GM12874 (cell line): ENCODE data around the gene CDA.

Experiments used
- CTCF ChIP-seq: IDR thresholded peaks from 2 replicates; pipeline ENCODE4 v1.5.1; 2011; ENCODE audit warnings: low read depth, mild to moderate bottlenecking, control low read depth, low read length, moderate library complexity; ENCODE audit not compliant: insufficient read depth

The CDA gene

GRCh38 chr1:20632386-20632785 is 43.5 kb downstream of the CDA start:
- no peak for TF ChIP-seq CTCF

- peak; percentile 100 for TF ChIP-seq CTCF
Observed at GRCh38 chr1:20633190-20634064, 44.5 kb downstream of the CDA start, which contains the start of gene PINK1. Gene PINK1, plus strand, starts transcription at chr1:20633458. Its CDS starts 91 bp downstream, at chr1:20633549.

GRCh38 chr1:20634065-20634593 is 45.2 kb downstream of the CDA start:
- no peak for TF ChIP-seq CTCF

- TF ChIP-seq CTCF: no peak
Observed at GRCh38 chr1:20634594-20635084, 45.7 kb downstream of the CDA start.

- no peak for TF ChIP-seq CTCF
Observed at GRCh38 chr1:20636785-20637347, 48.0 kb downstream of the CDA start.

GRCh38 chr1:20640183-20640597 is 51.3 kb downstream of the CDA start:
- TF ChIP-seq CTCF: peak; percentile 70

- no peak for TF ChIP-seq CTCF
Observed at GRCh38 chr1:20641975-20642374, 53.1 kb downstream of the CDA start.
